Measurements from ENCODE around the gene CLK4.

The CLK4 gene

DNA sequence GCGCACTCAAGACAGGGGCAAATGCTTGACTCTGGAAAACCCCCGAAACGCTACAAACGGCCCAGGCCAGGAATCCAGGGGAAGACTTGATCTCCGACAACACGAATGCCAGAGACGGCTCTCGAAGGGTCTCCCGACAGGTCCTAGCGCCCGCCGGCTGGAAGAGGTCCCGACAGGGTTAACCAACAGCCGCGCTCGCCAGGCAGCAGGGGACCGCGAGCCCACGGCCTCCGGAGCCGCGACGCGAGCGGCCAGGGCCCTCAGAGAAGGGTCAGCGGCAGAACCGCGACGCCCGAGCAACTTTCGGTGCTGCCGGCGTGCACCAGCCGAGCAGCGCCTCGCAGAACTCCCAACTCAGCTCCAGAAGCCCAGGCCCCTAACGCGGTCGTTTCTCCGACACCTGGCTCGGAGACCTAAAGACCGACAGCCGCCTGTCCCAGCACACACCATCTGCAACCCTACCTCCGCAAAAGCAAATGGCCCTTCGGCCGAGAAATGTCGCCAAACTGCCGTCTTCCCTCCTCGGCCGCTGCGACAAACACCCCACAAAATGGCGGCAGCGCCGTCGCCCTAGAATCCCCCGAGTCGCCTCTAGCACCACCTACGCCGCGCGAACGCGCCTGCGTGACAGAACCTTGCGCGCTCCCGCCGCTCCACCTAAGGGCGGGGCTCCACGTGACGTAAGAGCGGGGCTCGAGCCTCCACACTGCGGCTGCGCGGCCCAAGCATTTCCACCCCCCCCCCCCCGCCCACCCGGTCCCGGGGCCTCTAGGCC lies at the start of gene CLK4:
Gene CLK4 (minus strand): TSS at position 567 of the 775 bp plus-strand sequence. CDS start 3,634 bp downstream, outside the sequence.
- TF ChIP-seq, protein P1, sequence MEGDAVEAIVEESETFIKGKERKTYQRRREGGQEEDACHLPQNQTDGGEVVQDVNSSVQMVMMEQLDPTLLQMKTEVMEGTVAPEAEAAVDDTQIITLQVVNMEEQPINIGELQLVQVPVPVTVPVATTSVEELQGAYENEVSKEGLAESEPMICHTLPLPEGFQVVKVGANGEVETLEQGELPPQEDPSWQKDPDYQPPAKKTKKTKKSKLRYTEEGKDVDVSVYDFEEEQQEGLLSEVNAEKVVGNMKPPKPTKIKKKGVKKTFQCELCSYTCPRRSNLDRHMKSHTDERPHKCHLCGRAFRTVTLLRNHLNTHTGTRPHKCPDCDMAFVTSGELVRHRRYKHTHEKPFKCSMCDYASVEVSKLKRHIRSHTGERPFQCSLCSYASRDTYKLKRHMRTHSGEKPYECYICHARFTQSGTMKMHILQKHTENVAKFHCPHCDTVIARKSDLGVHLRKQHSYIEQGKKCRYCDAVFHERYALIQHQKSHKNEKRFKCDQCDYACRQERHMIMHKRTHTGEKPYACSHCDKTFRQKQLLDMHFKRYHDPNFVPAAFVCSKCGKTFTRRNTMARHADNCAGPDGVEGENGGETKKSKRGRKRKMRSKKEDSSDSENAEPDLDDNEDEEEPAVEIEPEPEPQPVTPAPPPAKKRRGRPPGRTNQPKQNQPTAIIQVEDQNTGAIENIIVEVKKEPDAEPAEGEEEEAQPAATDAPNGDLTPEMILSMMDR (IDR thresholded peaks at IDR 0.05; ENCODE audit: control insufficient read depth, insufficient read depth, low read depth, low read length, missing control alignments), result no peak
- peak within 1 kb of the TSS; percentile 93 for H3K4me3 ChIP-seq (ENCODE audit: control insufficient read depth, low read depth, low read length)
- DNase-seq (ENCODE audit: low read depth), result peak; percentile 70

DNA sequence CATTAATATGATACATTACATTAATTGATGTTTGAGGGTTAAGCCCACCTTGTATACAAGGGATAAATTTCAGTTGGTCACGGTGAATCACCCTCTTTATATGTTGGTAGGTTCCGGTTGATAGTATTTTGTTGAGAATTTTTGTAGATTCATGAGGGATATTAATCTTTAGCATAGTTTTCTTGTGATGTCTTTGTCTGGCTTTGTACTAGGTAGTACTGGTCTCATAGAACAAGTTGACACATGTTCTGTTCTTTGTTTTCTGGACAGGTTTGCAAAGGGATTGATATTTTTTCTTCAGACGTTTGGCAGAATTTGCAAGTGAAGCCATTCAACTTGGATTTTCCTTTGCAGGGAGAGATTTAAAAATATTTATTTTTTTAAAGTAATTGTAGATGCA lies 49.1 kb upstream of the CLK4 start:
- H3K4me3 ChIP-seq (ENCODE audit: control insufficient read depth, low read depth, low read length), result no peak overlapping the region
- TF ChIP-seq, protein P1 (IDR thresholded peaks at IDR 0.05; ENCODE audit: control insufficient read depth, insufficient read depth, low read depth, low read length, missing control alignments), result no peak
- no peak for DNase-seq (ENCODE audit: low read depth)

DNA sequence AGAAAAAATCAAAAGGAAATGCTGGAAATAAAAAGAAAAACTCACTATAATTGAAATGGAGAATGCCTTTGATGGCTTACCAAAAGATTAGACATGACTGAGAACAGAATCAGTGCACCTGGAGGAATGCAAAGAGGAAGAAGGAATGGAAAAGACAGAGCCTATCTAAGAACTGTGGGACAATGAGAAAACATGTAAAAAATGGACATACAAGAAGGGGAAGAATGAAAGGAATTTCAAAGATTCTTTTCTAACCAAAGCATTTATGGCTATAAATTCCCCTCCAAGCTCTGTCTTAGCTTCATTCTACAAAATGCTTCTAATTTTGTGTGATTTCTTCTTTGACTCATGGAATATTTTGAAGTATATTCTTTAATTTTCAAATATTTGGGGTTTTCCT lies 47.5 kb upstream of the CLK4 start:
- TF ChIP-seq, protein P1 (IDR thresholded peaks at IDR 0.05; ENCODE audit: control insufficient read depth, insufficient read depth, low read depth, low read length, missing control alignments), result no peak
- peak; percentile 13 for DNase-seq (ENCODE audit: low read depth)
- H3K4me3 ChIP-seq (ENCODE audit: control insufficient read depth, low read depth, low read length), result no peak overlapping the region

DNA sequence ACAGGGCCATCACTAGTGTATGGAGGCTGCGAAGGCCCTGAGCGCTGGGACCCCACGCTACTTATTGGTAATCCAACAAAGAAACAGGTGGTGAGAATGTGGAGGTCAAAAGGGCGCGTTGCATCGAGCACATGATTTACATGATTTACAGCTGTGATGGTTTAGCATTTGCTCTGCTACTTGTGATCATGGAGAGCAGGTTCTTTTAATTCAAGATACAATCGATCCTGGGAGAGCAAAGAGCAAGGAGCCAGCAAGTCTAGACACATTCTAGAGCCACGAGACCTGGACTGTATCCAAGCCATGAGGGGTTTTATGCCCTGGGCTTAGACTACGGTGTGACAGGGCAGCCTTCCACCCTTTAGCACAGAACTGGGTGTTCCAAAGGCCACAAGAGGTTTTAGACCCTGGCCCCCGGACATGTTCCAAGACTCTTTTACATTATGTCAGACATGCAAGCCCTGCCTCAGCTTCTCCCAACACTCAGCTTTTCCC lies 47.0 kb upstream of the CLK4 start:
- TF ChIP-seq, protein P1 (IDR thresholded peaks at IDR 0.05; ENCODE audit: control insufficient read depth, insufficient read depth, low read depth, low read length, missing control alignments), result no peak
- no peak for DNase-seq (ENCODE audit: low read depth)
- H3K4me3 ChIP-seq (ENCODE audit: control insufficient read depth, low read depth, low read length), result no peak overlapping the region

DNA sequence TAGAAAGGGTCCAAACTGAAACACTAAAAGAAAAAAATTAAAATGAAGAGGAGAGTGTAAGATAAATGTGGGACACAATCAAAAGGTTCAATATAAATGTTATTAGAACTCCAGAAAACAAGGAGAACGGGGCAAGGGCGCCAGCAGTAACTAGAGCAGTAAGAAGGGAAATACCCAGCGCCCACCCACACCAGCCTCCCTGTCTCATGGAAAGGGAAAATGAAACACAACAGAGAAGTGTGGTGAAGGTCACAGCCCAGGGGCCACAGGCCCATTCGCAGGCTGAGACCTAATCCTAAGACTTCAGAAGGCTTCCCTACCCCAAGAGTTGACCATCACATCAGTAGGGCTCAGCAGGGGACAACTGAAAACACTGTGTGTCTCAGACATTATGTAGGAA lies 45.8 kb upstream of the CLK4 start:
- TF ChIP-seq, protein P1 (IDR thresholded peaks at IDR 0.05; ENCODE audit: control insufficient read depth, insufficient read depth, low read depth, low read length, missing control alignments), result no peak
- no peak overlapping the region for H3K4me3 ChIP-seq (ENCODE audit: control insufficient read depth, low read depth, low read length)
- no peak for DNase-seq (ENCODE audit: low read depth)

DNA sequence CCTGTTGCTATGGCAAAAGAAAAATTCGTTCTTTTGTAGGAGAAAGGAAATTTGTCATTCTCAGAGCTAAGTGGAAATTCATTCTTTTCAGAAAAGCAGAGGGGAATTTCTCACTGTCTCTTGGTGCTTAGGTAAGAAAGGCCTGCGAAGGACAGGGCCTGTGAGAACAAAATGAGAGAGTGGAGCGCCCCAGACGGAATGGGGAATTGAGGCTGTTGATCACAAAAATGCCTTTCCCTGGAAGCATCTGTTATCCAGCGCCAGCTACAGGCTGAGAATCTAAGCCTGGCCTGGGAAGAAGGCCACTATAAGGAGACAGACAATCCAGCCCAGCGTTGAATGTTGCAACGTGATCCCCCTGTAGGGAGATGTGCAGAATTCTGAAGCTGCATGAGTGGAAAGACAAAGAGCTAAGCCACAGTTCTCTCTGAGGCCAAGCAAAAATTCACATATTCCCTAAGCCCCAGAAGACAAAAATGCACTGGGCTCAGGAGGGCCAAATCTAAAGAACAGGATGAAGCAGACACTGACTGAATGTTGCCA lies 44.8 kb upstream of the CLK4 start:
- TF ChIP-seq, protein P1 (IDR thresholded peaks at IDR 0.05; ENCODE audit: control insufficient read depth, insufficient read depth, low read depth, low read length, missing control alignments), result no peak
- H3K4me3 ChIP-seq (ENCODE audit: control insufficient read depth, low read depth, low read length), result no peak overlapping the region
- no peak for DNase-seq (ENCODE audit: low read depth)
